HG03558 (cell line): ENCODE results near the gene PLXNA4.

Source experiments
- ATAC-seq: cut with Tn5 transposase; IDR thresholded peaks from one replicate; pipeline ENCODE4 v1.9.1; 2021; ENCODE audit warnings: moderate number of reproducible peaks; ENCODE audit not compliant: unreplicated experiment; ENCODE audit errors: extremely low read depth

The PLXNA4 gene

DNA sequence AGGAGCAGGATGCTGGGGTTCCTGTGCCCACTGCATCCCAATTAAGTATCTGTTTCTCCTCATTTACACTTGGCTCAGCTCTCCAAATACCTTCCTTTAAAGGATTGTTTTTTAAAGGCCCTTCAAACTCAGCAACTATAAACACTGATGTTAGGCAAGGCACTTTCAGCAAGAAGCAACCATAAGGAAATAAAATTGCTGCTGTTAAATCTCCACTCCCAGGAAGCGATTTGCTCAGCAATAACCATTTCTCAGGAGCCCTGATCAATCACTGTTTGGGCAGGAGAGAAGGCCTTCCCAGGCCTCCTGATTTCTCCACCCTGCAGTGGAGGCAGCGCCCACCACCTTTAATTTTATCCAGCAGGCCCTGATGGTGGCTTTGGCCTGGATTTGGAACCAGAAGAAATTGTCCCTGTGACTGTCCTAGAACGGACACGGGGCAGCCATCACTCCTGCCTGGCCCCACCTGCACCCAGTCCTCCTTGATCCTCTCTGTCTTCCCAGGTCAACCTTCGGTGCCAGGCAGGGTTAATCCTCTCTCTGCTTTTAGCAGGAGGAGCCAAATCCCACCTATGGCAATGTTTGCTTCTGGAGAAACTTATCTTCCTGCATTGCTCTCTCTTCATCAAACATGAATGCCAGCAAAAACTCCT, 199.8 kb downstream of the PLXNA4 start:
- no peak for ATAC-seq

GRCh38 chr7:132373879-132374278, 202.4 kb downstream of the PLXNA4 start:
- no peak for ATAC-seq

GRCh38 chr7:132373041-132373440, 203.2 kb downstream of the PLXNA4 start:
- no peak for ATAC-seq

GRCh38 chr7:132371948-132372347, 204.3 kb downstream of the PLXNA4 start:
- ATAC-seq = no peak

DNA sequence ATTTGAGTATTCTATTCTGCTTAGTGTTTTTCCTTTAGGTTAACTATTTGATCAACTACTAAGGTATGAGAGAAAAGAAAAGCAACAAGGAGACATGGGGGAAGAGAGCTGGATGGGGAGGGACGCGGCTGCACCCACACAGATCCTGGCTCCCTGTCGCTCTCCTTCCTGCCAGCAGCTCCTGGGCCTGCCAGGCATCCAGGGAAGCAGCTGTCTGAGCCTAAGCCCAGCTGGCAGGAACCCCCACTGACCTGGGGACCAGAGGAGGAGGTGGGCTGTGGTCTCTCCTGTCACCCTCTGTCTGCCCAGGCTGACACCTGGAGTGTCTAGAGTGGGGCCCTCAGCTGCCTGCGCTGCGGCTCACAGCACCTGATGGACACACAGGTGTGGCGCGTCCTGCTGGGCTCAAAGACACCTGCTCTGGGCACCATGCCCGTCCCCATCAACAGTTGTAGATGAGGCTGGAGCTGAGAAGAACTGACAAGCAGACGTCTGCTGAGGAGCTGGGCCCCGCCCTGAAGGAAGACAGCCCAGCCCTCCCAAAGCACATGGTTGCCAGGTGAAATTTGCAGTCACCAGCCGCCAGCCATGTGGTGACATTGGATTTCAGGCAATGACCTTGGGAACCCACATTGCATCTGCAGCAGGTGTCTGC, 207.9 kb downstream of the PLXNA4 start:
- no peak for ATAC-seq

DNA sequence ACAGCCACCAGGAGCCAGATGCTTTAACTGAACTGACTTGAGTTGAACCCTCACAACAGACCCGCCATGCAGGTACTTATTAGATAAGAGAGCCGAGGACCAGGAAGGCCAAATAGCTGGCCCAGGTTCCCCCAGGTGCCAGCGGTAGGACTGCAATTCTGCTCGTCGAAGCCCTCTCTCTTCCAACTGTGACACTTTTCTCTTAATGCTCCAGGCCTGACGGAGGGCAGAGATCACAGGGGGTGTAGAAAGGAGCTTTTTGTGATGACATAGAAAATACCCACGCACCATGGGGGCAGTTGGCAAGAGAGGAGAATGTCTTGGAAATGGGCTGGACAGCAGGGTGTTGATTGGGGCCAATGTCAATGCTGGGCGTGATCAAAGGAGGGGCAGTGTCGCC, 208.5 kb downstream of the PLXNA4 start:
- ATAC-seq = no peak

GRCh38 chr7:132367004-132367403, 209.3 kb downstream of the PLXNA4 start:
- no peak for ATAC-seq

DNA sequence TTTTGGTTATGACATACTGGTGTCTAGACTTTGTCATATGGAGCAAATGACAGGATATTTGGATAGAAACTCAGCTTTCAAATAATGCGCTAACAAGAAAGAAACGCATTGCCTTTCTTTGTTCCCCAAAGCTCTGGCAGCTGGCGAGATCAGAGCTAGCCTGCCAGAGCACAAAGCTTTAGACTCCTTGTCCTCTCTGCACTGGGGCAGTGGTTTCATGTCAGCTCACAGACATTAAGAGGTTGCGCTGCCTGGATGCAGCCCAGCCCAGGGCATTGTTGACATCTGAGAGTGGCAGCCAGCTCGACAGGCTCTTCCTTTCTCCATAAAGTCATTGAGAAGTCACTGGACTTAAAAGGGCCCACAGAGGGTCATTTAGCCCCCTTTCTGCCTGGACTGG, 212.0 kb downstream of the PLXNA4 start:
- ATAC-seq = no peak

DNA sequence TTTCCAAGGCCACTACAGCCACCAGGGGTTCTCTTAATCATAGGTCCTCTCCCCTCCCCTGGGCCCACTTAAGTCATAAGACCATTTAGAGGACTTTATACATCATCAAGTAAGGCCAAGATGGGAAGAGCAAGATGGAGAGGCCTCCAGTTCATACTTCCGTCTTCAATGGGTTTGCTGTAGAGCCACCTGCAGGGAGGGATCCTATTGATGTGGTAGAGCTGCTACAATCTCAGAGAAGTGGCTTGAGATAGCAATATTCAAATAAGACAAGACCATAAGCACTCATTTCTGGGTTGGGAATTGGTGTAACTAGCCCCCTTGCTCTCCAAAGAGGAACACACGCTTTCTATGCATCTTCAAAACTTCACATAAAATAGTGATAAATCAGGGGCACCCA, 214.2 kb downstream of the PLXNA4 start:
- ATAC-seq = no peak

DNA sequence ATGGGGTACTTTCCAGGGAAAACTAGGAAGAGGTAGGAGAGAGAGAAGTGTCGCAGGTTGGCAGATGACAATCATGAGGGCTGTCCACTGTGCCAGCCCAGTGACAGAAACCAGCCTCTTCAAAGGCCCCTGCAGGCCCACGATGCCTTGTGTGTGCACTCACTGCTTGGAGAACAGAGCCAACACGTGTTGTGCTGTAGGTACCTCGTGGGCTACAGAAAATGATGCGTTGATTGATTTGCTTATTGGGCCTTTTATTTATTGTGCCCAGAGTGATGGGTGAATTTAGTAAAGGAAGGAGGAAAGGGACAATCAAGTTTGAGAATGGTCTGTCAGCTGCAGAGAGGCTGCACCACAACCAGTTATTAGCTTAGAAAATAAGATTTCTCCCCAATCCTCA, 215.1 kb downstream of the PLXNA4 start:
- no peak for ATAC-seq

DNA sequence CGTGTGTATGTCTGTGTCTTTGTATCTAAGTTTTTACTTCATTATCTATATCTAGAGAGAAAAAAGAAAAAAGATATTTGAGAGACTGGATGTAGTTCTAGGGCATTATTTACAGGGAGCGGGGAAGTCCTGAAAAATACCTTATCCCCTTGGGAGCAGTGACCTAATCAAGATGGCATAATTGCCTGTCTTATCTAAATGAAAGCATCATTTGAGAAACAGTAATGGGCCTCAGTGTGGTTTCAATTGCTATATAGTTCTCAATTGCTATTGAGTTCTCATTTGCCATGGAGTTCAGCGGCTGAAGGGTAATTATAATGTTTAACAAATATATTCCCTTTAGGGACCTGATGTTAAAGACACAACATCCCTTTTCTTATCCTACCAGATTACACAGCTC, 216.5 kb downstream of the PLXNA4 start:
- ATAC-seq = no peak

- no peak for ATAC-seq
Observed at GRCh38 chr7:132355048-132355447, 221.2 kb downstream of the PLXNA4 start.

DNA sequence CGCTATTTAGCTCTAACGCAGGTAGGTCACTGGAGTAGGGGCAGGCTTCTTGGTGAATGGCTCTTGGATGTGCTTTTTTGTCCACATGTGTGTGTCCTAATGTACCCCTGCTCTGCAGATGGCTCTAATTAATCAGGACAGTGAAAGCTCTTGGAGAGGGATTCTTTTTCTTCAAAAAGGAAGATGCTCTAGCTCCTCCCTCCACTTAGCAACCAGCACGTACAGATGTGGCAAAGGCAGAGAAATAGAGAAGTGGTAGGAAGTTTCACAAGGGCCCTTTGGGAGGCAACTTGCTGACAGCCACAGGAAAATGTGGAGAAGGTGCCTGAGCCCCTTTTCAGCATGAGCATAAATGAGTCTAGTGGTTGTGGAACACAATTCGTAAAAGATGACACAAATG, 221.7 kb downstream of the PLXNA4 start:
- ATAC-seq = no peak

GRCh38 chr7:132353936-132354335, 222.3 kb downstream of the PLXNA4 start:
- ATAC-seq = no peak

DNA sequence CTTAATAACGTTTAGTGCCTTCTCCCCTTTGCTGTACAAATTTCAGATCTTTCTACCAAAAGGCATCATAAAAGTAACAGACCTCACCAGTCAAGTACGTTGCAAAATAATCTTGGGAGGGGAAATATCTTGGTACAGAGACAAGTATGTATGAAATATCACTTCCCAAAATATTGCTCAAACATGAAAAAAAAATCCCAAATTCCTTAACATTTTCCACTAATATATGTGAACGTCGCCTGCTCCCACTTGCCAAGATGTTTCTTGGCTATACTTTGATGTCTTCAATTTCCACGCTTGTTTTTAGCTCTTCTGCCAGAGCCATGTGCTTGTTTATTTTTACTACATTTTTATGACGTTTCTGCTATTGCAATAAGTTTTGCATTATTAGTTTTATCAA, 223.5 kb downstream of the PLXNA4 start:
- ATAC-seq = no peak

DNA sequence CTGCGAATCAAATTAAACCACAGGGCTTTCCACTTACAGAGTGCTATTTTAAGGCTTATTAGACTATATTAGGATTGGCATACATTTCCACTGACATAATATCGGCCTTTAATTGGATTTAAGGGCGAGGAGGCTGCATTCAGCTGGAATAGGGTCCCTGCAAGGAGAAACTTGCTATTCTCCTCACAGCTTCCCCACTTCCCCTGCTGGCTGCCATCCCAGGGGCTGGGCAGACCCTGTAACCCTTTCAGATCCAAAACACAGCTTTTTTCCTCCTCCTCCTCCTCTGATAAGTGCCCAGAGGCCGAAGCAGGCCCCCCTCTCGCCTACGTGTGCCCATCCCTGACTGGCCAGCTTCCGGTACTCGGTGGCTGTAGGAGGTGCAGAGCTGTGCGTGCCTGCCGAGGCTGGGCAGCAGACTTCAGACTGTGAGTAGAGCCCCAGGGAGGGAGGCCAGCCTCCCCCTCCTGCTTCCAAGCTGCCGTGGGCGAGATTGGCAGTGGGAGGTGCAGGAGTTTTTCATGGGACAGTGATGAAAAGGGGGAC, 224.2 kb downstream of the PLXNA4 start:
- ATAC-seq = no peak

DNA sequence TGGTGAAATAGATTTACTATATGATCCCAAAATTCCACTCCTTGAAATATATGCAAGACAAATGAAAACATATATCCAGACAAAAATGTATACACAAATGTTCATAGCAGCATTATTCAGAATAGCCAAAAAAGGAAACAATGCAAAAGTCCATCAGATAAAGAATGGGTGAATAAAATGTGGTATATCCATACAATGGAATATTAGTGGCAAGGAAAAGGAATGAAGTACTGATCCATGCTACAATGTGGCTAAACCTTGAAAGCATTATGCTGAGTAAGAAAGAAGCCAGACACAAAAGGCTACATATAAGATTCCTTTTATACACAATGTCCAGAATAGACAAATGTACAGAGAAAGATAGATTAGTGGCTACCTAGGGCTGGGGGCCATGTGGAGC, 225.5 kb downstream of the PLXNA4 start:
- no peak for ATAC-seq

- no peak for ATAC-seq
Observed at GRCh38 chr7:132349075-132349474, 227.2 kb downstream of the PLXNA4 start.

DNA sequence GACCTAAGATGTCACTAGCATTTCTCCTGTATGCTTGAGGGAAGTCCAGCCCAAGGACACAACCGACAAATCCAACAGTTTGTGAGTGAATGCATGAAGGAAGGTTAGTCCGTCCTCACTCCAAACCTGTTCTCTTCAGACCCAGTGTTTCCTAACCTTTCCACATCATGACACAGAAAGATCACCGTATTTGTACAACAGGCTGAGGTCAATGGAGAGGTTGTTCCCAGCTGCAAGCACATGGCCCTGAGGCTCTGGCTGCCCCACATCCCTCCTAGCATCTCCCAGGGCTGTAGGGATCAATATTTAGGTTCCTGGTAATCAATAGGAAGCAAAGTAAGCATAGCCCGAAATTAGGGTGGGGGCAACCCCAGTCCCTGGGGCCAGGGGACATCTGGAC, 227.9 kb downstream of the PLXNA4 start:
- ATAC-seq = no peak

DNA sequence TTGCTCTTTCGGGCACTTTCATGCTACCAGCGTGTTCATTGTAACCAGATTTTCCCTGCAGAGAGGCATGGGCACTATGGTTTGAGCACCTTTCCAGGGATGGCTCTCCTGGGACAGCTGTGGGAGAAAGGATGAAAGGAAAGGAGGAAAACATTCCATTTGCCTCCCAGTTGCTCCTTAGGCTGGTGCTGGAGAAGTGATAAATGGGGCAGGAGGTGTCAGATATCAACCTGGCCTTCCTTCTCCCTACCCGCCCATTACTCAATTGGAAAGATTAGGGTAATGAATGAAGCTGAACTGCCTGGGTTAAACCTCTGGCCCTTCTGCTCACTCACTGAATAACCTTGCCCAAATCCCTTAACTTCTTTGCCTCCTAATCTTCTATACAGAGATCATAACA, 228.4 kb downstream of the PLXNA4 start:
- ATAC-seq = no peak

DNA sequence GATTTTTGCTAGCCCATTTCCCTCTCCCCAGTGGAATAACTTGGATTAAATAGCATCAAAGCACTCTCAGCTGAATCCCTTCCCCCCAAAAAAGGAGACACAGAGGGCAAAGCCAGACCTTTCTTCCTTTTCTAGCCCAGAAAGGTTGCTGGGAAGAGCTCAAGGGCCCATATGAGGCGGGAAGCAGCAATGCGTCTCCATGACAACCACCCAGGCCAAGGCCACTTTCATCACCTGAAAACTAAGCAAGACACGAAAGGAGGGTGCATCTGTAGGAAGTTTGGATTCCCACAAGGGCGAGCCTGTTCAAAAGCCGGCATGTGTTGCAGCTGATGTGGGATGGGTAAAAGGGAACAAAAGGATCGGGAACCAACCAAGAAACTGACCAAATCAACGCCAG, 229.1 kb downstream of the PLXNA4 start:
- no peak for ATAC-seq

- ATAC-seq = no peak
Observed at GRCh38 chr7:132345543-132346129, 230.6 kb downstream of the PLXNA4 start.
